H9 (cell line): ENCODE data around the gene RAB3B. TPM values are rescaled to one million over a fixed set of nuclear protein-coding genes. Genes with fewer than 3 reads are reported as not detected.

Experiments
- DNase-seq: peaks from one replicate; pipeline ENCODE4 v3.0.0-alpha.2; 2017
- H2AFZ ChIP-seq: one replicate; pipeline ENCODE4 v1.6.1; 2013; ENCODE audit warnings: mild to moderate bottlenecking, low read length, control low read depth, moderate library complexity
- H2AK5ac ChIP-seq: 2 replicates; pipeline ENCODE4 v1.6.1; 2013; ENCODE audit warnings: low read length, control low read depth, mixed read lengths; ENCODE audit not compliant: insufficient read length
- H2BK120ac ChIP-seq: one replicate; pipeline ENCODE4 v1.6.1; 2013; ENCODE audit warnings: low read depth, mild to moderate bottlenecking, low read length, control low read depth, inconsistent platforms; ENCODE audit not compliant: poor library complexity, severe bottlenecking
- H2BK12ac ChIP-seq: 2 replicates; pipeline ENCODE4 v1.6.1; 2013; ENCODE audit warnings: low read length, control low read depth, mixed read lengths, low read depth; ENCODE audit not compliant: insufficient read length
- H2BK15ac ChIP-seq: 2 replicates; pipeline ENCODE4 v1.6.1; 2013; ENCODE audit warnings: low read depth, low read length, control low read depth
- H2BK20ac ChIP-seq: one replicate; pipeline ENCODE4 v1.6.1; 2013; ENCODE audit warnings: low read depth, mild to moderate bottlenecking, low read length, control low read depth, inconsistent platforms; ENCODE audit not compliant: poor library complexity, severe bottlenecking
- H2BK5ac ChIP-seq: 2 replicates; pipeline ENCODE4 v1.6.1; 2013; ENCODE audit warnings: low read length, control low read depth, mixed read lengths; ENCODE audit not compliant: insufficient read length
- H3K14ac ChIP-seq: 2 replicates; pipeline ENCODE4 v1.6.1; 2013; ENCODE audit warnings: low read length, control low read depth; ENCODE audit not compliant: insufficient read depth
- H3K18ac ChIP-seq: 2 replicates; pipeline ENCODE4 v1.6.1; 2013; ENCODE audit warnings: low read depth, mild to moderate bottlenecking, mixed read lengths, low read length, control low read depth; ENCODE audit not compliant: insufficient read length
- H3K23ac ChIP-seq: 2 replicates; pipeline ENCODE4 v1.6.1; 2013; ENCODE audit warnings: low read length, control low read depth, mixed read lengths, low read depth; ENCODE audit not compliant: insufficient read length
- H3K23me2 ChIP-seq: 2 replicates; pipeline ENCODE4 v1.6.1; 2013; ENCODE audit warnings: low read depth, mild to moderate bottlenecking, mixed read lengths, low read length, control low read depth; ENCODE audit not compliant: insufficient read length, poor library complexity, severe bottlenecking
- H3K27ac ChIP-seq: 2 replicates; pipeline ENCODE4 v1.5.1; 2013; ENCODE audit warnings: low read length, control low read depth, mixed read lengths, low read depth; ENCODE audit not compliant: insufficient read length
- H3K27me3 ChIP-seq: 2 replicates; pipeline ENCODE4 v1.6.1; 2013; ENCODE audit warnings: low read length, control low read depth, inconsistent platforms; ENCODE audit not compliant: insufficient read depth
- H3K4ac ChIP-seq: 2 replicates; pipeline ENCODE4 v1.6.1; 2013; ENCODE audit warnings: low read depth, mild to moderate bottlenecking, control low read depth, inconsistent platforms, low read length, moderate library complexity
- H3K4me1 ChIP-seq: 2 replicates; pipeline ENCODE4 v1.6.1; 2013; ENCODE audit warnings: low read length, control low read depth, inconsistent platforms; ENCODE audit not compliant: insufficient read depth
- H3K4me2 ChIP-seq: 2 replicates; pipeline ENCODE4 v1.6.1; 2013; ENCODE audit warnings: low read length, control low read depth, mixed read lengths; ENCODE audit not compliant: insufficient read length, insufficient read depth
- H3K56ac ChIP-seq: 2 replicates; pipeline ENCODE4 v1.6.1; 2013; ENCODE audit warnings: low read depth, mild to moderate bottlenecking, mixed read lengths, low read length, control low read depth; ENCODE audit not compliant: insufficient read length
- H3K79me1 ChIP-seq: 2 replicates; pipeline ENCODE4 v1.6.1; 2013; ENCODE audit warnings: low read depth, mild to moderate bottlenecking, moderate library complexity, low read length, control low read depth, inconsistent platforms; ENCODE audit not compliant: insufficient read depth, poor library complexity, severe bottlenecking
- H3K79me2 ChIP-seq: 2 replicates; pipeline ENCODE4 v1.6.1; 2013; ENCODE audit warnings: low read length, control low read depth, inconsistent platforms; ENCODE audit not compliant: insufficient read depth
- H3K9ac ChIP-seq: 2 replicates; pipeline ENCODE4 v1.6.1; 2013; ENCODE audit warnings: low read length, control low read depth, mixed read lengths; ENCODE audit not compliant: insufficient read length; ENCODE audit errors: extremely low read depth
- H3K9me3 ChIP-seq: one replicate; pipeline ENCODE4 v1.6.1; 2013; ENCODE audit warnings: low read depth, low read length, inconsistent platforms; ENCODE audit not compliant: control insufficient read depth
- H3T11ph ChIP-seq: one replicate; pipeline ENCODE4 v1.6.1; 2013; ENCODE audit warnings: mild to moderate bottlenecking, low read length, control low read depth, inconsistent platforms
- H4K20me1 ChIP-seq: one replicate; pipeline ENCODE4 v1.6.1; 2013; ENCODE audit not compliant: control insufficient read depth, insufficient read length, insufficient read depth
- H4K5ac ChIP-seq: 2 replicates; pipeline ENCODE4 v1.6.1; 2013; ENCODE audit warnings: low read depth, mild to moderate bottlenecking, mixed read lengths, low read length, control low read depth; ENCODE audit not compliant: insufficient read length
- H4K8ac ChIP-seq: replicated peaks from 2 replicates; pipeline ENCODE4 v1.6.1; 2013; ENCODE audit warnings: low read length, control low read depth, mixed read lengths, low read depth; ENCODE audit not compliant: insufficient read length
- H4K91ac ChIP-seq: 2 replicates; pipeline ENCODE4 v1.6.1; 2013; ENCODE audit warnings: low read depth, mild to moderate bottlenecking, moderate library complexity, mixed read lengths, low read length, control low read depth; ENCODE audit not compliant: insufficient read length
- H3K27ac Mint-ChIP-seq, 3 experiments: 2 replicates in 2 of 3; 3 replicates in 1 of 3; pipeline ENCODE4 v1.8.0; 2020 to 2021; ENCODE audit warnings: mixed read lengths in 3 of 3, mild to moderate bottlenecking in 1 of 3, moderate library complexity in 1 of 3
- H3K27me3 Mint-ChIP-seq: 2 replicates; pipeline ENCODE4 v1.8.0; 2021; ENCODE audit warnings: low read depth, mild to moderate bottlenecking, moderate library complexity, mixed read lengths
- H3K36me3 Mint-ChIP-seq, 3 experiments: 2 replicates in 2 of 3; 3 replicates in 1 of 3; pipeline ENCODE4 v1.8.0; 2020 to 2021; ENCODE audit warnings: low read depth in 3 of 3, mixed read lengths in 3 of 3; ENCODE audit not compliant: insufficient read depth in 1 of 3
- H3K4me1 Mint-ChIP-seq, 2 experiments: 2 replicates each; pipeline ENCODE4 v1.8.0; 2020; ENCODE audit warnings: mixed read lengths in 2 of 2
- H3K4me3 Mint-ChIP-seq, 2 experiments: 2 replicates in 1 of 2; 3 replicates in 1 of 2; pipeline ENCODE4 v1.8.0; 2020 to 2021; ENCODE audit warnings: mild to moderate bottlenecking in 2 of 2, mixed read lengths in 2 of 2, moderate library complexity in 1 of 2
- H3K9me3 Mint-ChIP-seq, 2 experiments: 2 replicates in 1 of 2; 3 replicates in 1 of 2; pipeline ENCODE4 v1.8.0; 2020; ENCODE audit warnings: mild to moderate bottlenecking in 2 of 2, mixed read lengths in 2 of 2, moderate library complexity in 1 of 2
- CTCF ChIP-seq: fragments of 200-600 bp; sonication (generic); conservative IDR thresholded peaks from 3 replicates; pipeline ENCODE4 v1.8.0; 2021; ENCODE audit warnings: antibody characterized with exemption, mild to moderate bottlenecking
- WGBS: extraction: QIAGEN DNeasy Blood & Tissue Kit; methylation state at CpG from one replicate; pipeline ENCODE4 v1.1.7; 2013; ENCODE audit warnings: missing lambda C conversion rate, low lambda C conversion rate, mixed read lengths; ENCODE audit not compliant: insufficient read length; ENCODE audit errors: extremely low coverage; 5-methylcytosine and 5-hydroxymethylcytosine counted together
- total RNA-seq: library from RNA; stranded (reverse); gene quantifications from 2 replicates; pipeline ENCODE4 v1.2.1, GENCODE V29; 2021

The RAB3B gene
- total RNA-seq, 1 experiment from 2014 or later = 30.6 TPM

- no peak for TF ChIP-seq CTCF
- Histone ChIP-seq H3K18ac (no peak overlapping the region), H4K20me1 (no peaks in the 10 kb centered on the region), H3K27me3 (no peaks in the 10 kb centered on the region), H3K27ac (no peak overlapping the region), H4K8ac (no peak overlapping the region), H2BK15ac (no peak overlapping the region), H3K9me3 (no peaks in the 10 kb centered on the region), H3K23ac (no peak overlapping the region), H3K4me1 (peaks cover 15% of the 10 kb centered on the region), H2BK120ac (no peak overlapping the region), H4K5ac (no peak overlapping the region), H2AK5ac (no peak overlapping the region), H3K4ac (no peak overlapping the region), H3K9ac (no peak overlapping the region), H2BK12ac (no peak overlapping the region), H2AFZ (no peak overlapping the region), H2BK20ac (no peak overlapping the region), H3T11ph (no peak overlapping the region), H3K14ac (no peak overlapping the region), H3K23me2 (no peaks in the 10 kb centered on the region), H4K91ac (no peak overlapping the region), H3K79me2 (no peaks in the 10 kb centered on the region), H3K56ac (no peak overlapping the region), H3K4me2 (no peak overlapping the region), H2BK5ac (no peak overlapping the region), H3K79me1 (no peaks in the 10 kb centered on the region)
- Mint-ChIP-seq H3K36me3 (peaks cover 3 to 35% (median 15%) of the 10 kb centered on the region in 3 experiments; a peak in 6 of 7 replicates), H3K4me3 (no peak overlapping the region), H3K27ac (no peak overlapping the region), H3K4me1 (peaks cover 19 to 22% of the 10 kb centered on the region in 2 experiments), H3K9me3 (no peaks in the 10 kb centered on the region), H3K27me3 (no peaks in the 10 kb centered on the region)
- WGBS = no CpG with 5 or more reads among the region's 2 CpGs
- DNase-seq = no peak
These were observed 28.5 kb downstream of the RAB3B start for GRCh38 chr1:51961954-51962353.
